B cell (primary cell): ENCODE data around the gene SMIM41. TPM values are rescaled to one million over a fixed set of nuclear protein-coding genes. Genes with fewer than 3 reads are reported as not detected.
A peak's percentile ranks its signal among the peaks of the same experiment; 100 is the strongest.
"Not testable (repeated sequence)": the region's sequence is repeated elsewhere in the genome, so short reads cannot be mapped to it uniquely, and the experiment has no call there.

Source experiments
- ATAC-seq: fragments of 200-7000 bp; cut with Tn5 transposase; one replicate; pipeline ENCODE4 v1.10.0; 2021; ENCODE audit warnings: low read depth, mild to moderate bottlenecking, moderate number of reproducible peaks, moderate library complexity
- CTCF ChIA-PET: fragments of 350-600 bp; sonication (Branson Sonifier 250); formaldehyde crosslinking; loops from one replicate; lab custom pipeline; 2021; ENCODE audit warnings: antibody characterized with exemption, inconsistent platforms; lab: Charles Lee
- POLR2A ChIA-PET: fragments of 350-600 bp; sonication (Branson Sonifier 250); formaldehyde crosslinking; loops from one replicate; lab custom pipeline; 2021; ENCODE audit warnings: antibody characterized with exemption; lab: Charles Lee
- DNase-seq: peaks from one replicate; pipeline ENCODE4 v3.0.0; 2013
- H2AFZ ChIP-seq: 2 replicates; pipeline ENCODE4 v1.6.1; 2012; ENCODE audit warnings: mild to moderate bottlenecking, low read depth, low read length; ENCODE audit not compliant: insufficient read depth, poor library complexity, severe bottlenecking
- H3K27ac ChIP-seq, 2 donors: 1 replicate in 1 of 2; 2 replicates in 1 of 2; pipeline ENCODE4 v1.5.1; 2012 to 2013; ENCODE audit warnings: low read length in 2 of 2, mild to moderate bottlenecking in 2 of 2, moderate library complexity in 1 of 2
- H3K27me3 ChIP-seq, 4 experiments: fragments of 200-600 bp in 1 of 4; sonication (generic) in 1 of 4; replicated peaks in 1 of 4; 1 replicate in 2 of 4; 2 replicates in 2 of 4; pipeline versions ENCODE4 v1.6.1 to v1.7.0; 2013 to 2016; ENCODE audit warnings: low read length in 3 of 4, mild to moderate bottlenecking in 2 of 4, mixed read lengths in 1 of 4, moderate library complexity in 1 of 4; ENCODE audit not compliant: insufficient read depth in 4 of 4, control insufficient read depth in 3 of 4; ENCODE audit errors: control extremely low read depth in 1 of 4
- H3K36me3 ChIP-seq, 2 experiments: replicated peaks in 1 of 2; 1 replicate in 1 of 2; 2 replicates in 1 of 2; pipeline versions ENCODE4 v1.6.1 to v1.7.1; 2013; ENCODE audit warnings: low read length in 1 of 2; ENCODE audit not compliant: insufficient read depth in 2 of 2, control insufficient read depth in 1 of 2; ENCODE audit errors: control extremely low read depth in 1 of 2, extremely low read depth in 1 of 2
- H3K4me1 ChIP-seq, 2 donors: fragments of 200-600 bp in 1 of 2; sonication (generic) in 1 of 2; 1 replicate in 1 of 2; 2 replicates in 1 of 2; pipeline versions ENCODE4 v1.5.1 to v1.6.1; 2013 to 2017; ENCODE audit warnings: low read length in 2 of 2; ENCODE audit not compliant: control insufficient read depth in 2 of 2, insufficient read depth in 2 of 2
- H3K4me2 ChIP-seq: replicated peaks from 2 replicates; pipeline ENCODE3; 2012; ENCODE audit warnings: mild to moderate bottlenecking, low read depth, low read length; ENCODE audit not compliant: poor library complexity, severe bottlenecking
- H3K4me3 ChIP-seq, 5 experiments: fragments of 200-600 bp in 1 of 5; sonication (generic) in 1 of 5; 1 replicate in 3 of 5; 2 replicates in 2 of 5; pipeline versions ENCODE4 v1.5.1 to v1.7.0; 2011 to 2016; ENCODE audit warnings: low read length in 4 of 5, mild to moderate bottlenecking in 4 of 5, low read depth in 2 of 5, control low read depth in 1 of 5, moderate library complexity in 1 of 5; ENCODE audit not compliant: insufficient read depth in 1 of 5; ENCODE audit errors: control extremely low read depth in 1 of 5, extremely low read depth in 1 of 5
- H3K79me2 ChIP-seq: fragments of 200-600 bp; sonication (generic); one replicate; pipeline ENCODE4 v1.6.0; 2016; ENCODE audit warnings: low read length; ENCODE audit not compliant: control insufficient read depth, insufficient read depth
- H3K9ac ChIP-seq: fragments of 200-600 bp; sonication (generic); 2 replicates; pipeline ENCODE4 v1.6.1; 2017; ENCODE audit warnings: mild to moderate bottlenecking, low read length, moderate library complexity
- H3K9me3 ChIP-seq, 3 donors: one replicate each; pipeline versions ENCODE4 v1.6.1 to v1.7.1; 2013; ENCODE audit warnings: low read length in 2 of 3; ENCODE audit not compliant: control insufficient read depth in 2 of 3, insufficient read depth in 1 of 3; ENCODE audit errors: control extremely low read depth in 1 of 3
- H4K20me1 ChIP-seq: 2 replicates; pipeline ENCODE4 v1.6.0; 2012; ENCODE audit warnings: mild to moderate bottlenecking, low read length; ENCODE audit not compliant: insufficient read depth, control insufficient read depth, poor library complexity, severe bottlenecking
- H3K27ac Mint-ChIP-seq: one replicate; pipeline ENCODE4 v1.8.0; 2021; ENCODE audit warnings: mixed read lengths
- H3K27me3 Mint-ChIP-seq: one replicate; pipeline ENCODE4 v1.8.0; 2021; ENCODE audit warnings: mixed read lengths
- H3K4me1 Mint-ChIP-seq: one replicate; pipeline ENCODE4 v1.8.0; 2021; ENCODE audit warnings: mixed read lengths
- H3K4me3 Mint-ChIP-seq: one replicate; pipeline ENCODE4 v1.8.0; 2021; ENCODE audit warnings: mixed read lengths
- H3K9me3 Mint-ChIP-seq: one replicate; pipeline ENCODE4 v1.8.0; 2022; ENCODE audit warnings: mixed read lengths; ENCODE audit not compliant: insufficient read depth
- WGBS: methylation state at CpG from one replicate; pipeline ENCODE4 v1.1.5; 2013; ENCODE audit warnings: missing lambda C conversion rate; ENCODE audit not compliant: insufficient coverage; 5-methylcytosine and 5-hydroxymethylcytosine counted together
- intact Hi-C: fragments of 100-400 bp; cut with micrococcal nuclease; formaldehyde crosslinking; loops from one replicate; pipeline ENCODE4 v1.10.0; 2022
- polyA plus RNA-seq: library from polyadenylated mRNA; depleted of rRNA; stranded (reverse); fragments of >200 nt; gene quantifications from 2 replicates; pipeline ENCODE4 v1.2.3, GENCODE V29; 2012
- total RNA-seq, 2 donors: library from RNA; stranded (reverse); fragments of 120-200 nt in 1 of 2; gene quantifications; 1 replicate in 1 of 2; 2 replicates in 1 of 2; pipeline versions ENCODE4 v1.2.3 to v1.2.4, GENCODE V29; 2013 to 2022
- TF ChIP-seq, protein P1 (sequence below): fragments of 200-600 bp; IDR thresholded peaks from one replicate; pipeline ENCODE4 v1.8.0; 2022; ENCODE audit warnings: antibody characterized with exemption, mild to moderate bottlenecking

The SMIM41 gene
- total and polyA plus RNA-seq, 2 donors (not counting 1 experiment from before 2014, with no cell fraction given): 0.12 TPM; not detected in 1

DNA sequence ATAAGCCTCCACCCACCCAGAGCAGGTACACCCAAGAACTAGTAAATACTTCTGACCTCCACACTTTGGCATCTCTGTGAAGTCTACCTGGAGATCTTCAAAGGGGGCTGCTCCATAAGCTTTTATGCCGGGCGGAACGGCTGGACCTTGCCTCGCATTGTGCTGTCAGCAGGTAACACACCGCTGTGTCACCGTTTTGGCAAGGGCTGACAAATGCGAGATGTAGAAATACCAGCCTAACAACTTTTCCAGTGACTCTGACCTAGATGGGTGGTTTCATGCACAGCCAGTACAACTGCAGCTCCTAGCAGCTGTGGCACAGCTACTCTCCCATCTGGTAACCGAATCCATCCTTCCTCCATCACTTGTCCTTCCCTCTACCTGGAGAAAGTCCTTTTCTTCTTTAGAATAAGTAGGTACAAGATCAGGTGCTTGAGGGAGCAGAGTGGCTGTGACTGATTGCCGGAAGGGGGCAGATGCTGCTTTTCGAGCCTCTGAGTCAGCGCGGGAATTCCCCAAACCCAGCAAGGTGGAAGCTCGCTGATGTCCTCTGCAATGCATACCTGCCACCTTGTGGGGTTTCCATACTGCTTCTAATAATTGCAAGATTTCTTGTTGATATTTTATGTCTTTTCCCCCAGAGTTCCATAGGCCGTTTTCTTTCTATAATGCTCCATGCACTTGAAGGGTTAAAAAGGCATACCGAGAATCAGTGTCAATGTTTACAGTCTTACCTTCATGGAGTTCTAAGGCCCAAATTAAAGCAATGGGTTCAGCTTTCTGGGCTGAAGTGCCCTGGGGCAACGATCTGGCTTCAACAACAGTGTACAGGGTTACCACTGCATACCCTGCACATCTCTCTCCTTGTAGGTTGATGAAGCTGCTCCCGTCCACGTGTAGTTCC lies 37.0 kb downstream of the SMIM41 start:
- intact Hi-C loops: loop anchor here (1.0 to 5.0 kb wide), 3 partner anchors 33 to 164 kb away; partner anchors contain the start of genes ACVR1B and ATG101
- not testable (repeated sequence) for H3K79me2 ChIP-seq, H3K9me3 ChIP-seq, H3K9me3 Mint-ChIP-seq, H3K27ac ChIP-seq, H2AFZ ChIP-seq, H3K27me3 Mint-ChIP-seq, H4K20me1 ChIP-seq, H3K4me3 Mint-ChIP-seq, ATAC-seq, H3K9ac ChIP-seq, H3K4me3 ChIP-seq, H3K36me3 ChIP-seq, H3K4me2 ChIP-seq, H3K27me3 ChIP-seq
- TF ChIP-seq, protein P1, sequence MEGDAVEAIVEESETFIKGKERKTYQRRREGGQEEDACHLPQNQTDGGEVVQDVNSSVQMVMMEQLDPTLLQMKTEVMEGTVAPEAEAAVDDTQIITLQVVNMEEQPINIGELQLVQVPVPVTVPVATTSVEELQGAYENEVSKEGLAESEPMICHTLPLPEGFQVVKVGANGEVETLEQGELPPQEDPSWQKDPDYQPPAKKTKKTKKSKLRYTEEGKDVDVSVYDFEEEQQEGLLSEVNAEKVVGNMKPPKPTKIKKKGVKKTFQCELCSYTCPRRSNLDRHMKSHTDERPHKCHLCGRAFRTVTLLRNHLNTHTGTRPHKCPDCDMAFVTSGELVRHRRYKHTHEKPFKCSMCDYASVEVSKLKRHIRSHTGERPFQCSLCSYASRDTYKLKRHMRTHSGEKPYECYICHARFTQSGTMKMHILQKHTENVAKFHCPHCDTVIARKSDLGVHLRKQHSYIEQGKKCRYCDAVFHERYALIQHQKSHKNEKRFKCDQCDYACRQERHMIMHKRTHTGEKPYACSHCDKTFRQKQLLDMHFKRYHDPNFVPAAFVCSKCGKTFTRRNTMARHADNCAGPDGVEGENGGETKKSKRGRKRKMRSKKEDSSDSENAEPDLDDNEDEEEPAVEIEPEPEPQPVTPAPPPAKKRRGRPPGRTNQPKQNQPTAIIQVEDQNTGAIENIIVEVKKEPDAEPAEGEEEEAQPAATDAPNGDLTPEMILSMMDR: peak; percentile 74
- ChIA-PET CTCF (interaction anchor here (0.6 to 11.3 kb wide), 15 partner anchors 12 to 124 kb away, joined by 3 to 407 read pairs (median 4); partner anchors contain the start of genes ATG101, SMIM41 and TAMALIN), POLR2A (interaction anchor here (1.1 kb wide), 2 partner anchors 28 to 65 kb away, joined by 3 to 5 read pairs; partner anchors contain the start of gene NR4A1)
- peak overlapping the region; percentile 69 for H3K27ac Mint-ChIP-seq
- H3K4me1 Mint-ChIP-seq: peaks cover 42% of the 10 kb centered on the region
- peaks cover 26 to 35% of the 10 kb centered on the region in 2 donors for H3K4me1 ChIP-seq
- WGBS: 69% methylated on average over 14 of the region's 18 CpGs
- peak; percentile 80 for DNase-seq

DNA sequence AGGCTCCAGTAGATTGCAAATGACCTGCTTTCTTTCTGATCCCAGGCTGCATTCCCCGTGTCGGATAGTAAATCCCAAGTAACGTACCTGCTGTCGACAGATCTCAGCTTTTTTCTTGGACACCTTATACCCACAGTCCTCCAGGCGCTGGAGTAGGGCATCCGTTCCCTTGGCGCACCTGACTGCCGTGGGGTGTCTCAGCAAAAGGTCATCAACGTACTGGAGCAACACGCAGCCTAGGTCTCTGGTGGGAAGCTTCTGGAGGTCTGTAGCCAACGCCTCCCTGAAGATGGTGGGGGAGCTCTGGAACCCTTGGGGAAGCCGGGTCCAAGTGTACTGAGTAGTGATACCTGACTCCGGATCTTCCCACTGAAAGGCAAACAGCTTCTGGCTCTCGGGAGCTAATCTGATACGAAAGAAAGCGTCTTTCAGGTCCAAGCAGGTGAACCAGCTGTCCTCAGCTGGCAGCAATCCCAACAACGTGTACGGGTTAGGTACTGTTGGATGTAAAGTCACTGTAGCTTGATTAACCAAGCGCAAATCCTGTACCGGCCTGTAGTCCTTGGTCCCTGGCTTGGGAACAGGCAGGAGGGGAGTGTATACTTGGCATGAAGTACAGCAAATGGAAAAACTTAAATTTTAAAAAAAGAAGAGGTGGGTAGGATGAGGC lies 38.4 kb downstream of the SMIM41 start:
- H3K4me3 Mint-ChIP-seq: peak overlapping the region; percentile 27
- H3K4me1 Mint-ChIP-seq: peaks cover 47% of the 10 kb centered on the region
- 80% methylated on average over 17 of the region's 20 CpGs for WGBS
- DNase-seq, H3K79me2 ChIP-seq, H3K9me3 ChIP-seq, H3K4me3 ChIP-seq, H3K27me3 Mint-ChIP-seq, H3K36me3 ChIP-seq, H3K9me3 Mint-ChIP-seq, H3K27me3 ChIP-seq, H3K9ac ChIP-seq, H4K20me1 ChIP-seq, H2AFZ ChIP-seq, ATAC-seq: not testable (repeated sequence)
- POLR2A ChIA-PET: interaction anchor here (1.2 to 1.8 kb wide), 3 partner anchors 85 to 111 kb away, joined by 3 to 5 read pairs (median 4); partner anchors contain the start of gene TAMALIN
- Histone ChIP-seq H3K4me2 (peak overlapping the region; percentile 18), H3K4me1 (peaks cover 29 to 39% of the 10 kb centered on the region in 2 donors), H3K27ac (peak overlapping the region in 1 of 2 donors; percentile 24)
- CTCF ChIA-PET: interaction anchor here (0.6 to 11.3 kb wide), 16 partner anchors 10 to 142 kb away, joined by 3 to 407 read pairs (median 7); partner anchors contain the start of genes ATG101, NR4A1 and TAMALIN
- intact Hi-C loops: loop anchor here (1.0 to 5.0 kb wide), 5 partner anchors 85 to 166 kb away; partner anchors contain the start of gene ACVR1B
- H3K27ac Mint-ChIP-seq: peak overlapping the region; percentile 72
